Measurements from ENCODE around the gene DRAP1.

GRCh38 chr11:65884716-65885092, 34.5 kb upstream of the DRAP1 start:
- TF ChIP-seq CTCF (IDR thresholded peaks at IDR 0.05), result peak; percentile 100
- no peak for TF ChIP-seq REST (IDR thresholded peaks at IDR 0.05; ENCODE audit: insufficient read depth in 1 of 2, low read depth in 2 of 2, low read length in 1 of 2)

All from Panc1 (cell line).